ENCODE data around the gene CRISPLD2. TPM values are rescaled to one million over a fixed set of nuclear protein-coding genes. Genes with fewer than 3 reads are reported as not detected.

CRISPLD2 gene, protein sequence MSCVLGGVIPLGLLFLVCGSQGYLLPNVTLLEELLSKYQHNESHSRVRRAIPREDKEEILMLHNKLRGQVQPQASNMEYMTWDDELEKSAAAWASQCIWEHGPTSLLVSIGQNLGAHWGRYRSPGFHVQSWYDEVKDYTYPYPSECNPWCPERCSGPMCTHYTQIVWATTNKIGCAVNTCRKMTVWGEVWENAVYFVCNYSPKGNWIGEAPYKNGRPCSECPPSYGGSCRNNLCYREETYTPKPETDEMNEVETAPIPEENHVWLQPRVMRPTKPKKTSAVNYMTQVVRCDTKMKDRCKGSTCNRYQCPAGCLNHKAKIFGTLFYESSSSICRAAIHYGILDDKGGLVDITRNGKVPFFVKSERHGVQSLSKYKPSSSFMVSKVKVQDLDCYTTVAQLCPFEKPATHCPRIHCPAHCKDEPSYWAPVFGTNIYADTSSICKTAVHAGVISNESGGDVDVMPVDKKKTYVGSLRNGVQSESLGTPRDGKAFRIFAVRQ
- total RNA-seq, result 3.6 and 5.8 TPM in 2 replicates

DNA sequence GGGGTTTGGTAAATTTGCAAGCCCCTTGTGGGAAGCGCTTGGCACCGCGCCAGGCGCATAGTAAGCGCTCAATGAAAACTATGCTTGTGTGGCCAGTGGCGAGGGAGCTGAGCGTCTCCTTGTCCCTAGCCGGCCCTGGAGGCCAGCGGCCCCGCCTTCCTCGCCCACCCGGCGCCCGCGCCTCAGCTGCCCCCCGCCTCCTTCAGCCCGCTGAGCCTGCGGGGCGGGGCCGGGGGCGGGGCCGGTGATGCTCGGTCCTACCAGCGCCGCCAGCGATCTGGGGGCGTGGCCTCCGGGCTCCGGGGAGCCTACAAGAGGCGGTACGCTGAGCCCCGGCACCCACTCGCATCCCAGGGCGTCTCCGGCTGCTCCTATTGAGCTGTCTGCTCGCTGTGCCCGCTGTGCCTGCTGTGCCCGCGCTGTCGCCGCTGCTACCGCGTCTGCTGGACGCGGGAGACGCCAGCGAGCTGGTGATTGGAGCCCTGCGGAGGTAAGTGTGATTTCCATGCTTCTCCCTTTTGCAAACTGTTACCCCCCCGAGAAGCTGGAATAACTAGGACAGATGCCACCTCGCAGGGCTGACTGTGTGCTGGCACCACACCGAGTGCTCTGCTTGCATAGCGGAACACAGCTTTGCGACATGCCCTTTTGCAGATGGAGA, at the start of gene CRISPLD2:
TSS of gene CRISPLD2 (plus strand) at position 342 of the 661 bp plus-strand sequence. CDS start 18,511 bp downstream, outside the sequence.

Other genes with a start within 250 kb of the CRISPLD2 start
- 160 and 175 TPM in 2 replicates for gene COTL1, start 201.9 kb upstream of the CRISPLD2 start, total RNA-seq
- gene KLHL36, start 171.5 kb upstream of the CRISPLD2 start, total RNA-seq, result 75.2 and 146 TPM in 2 replicates
- gene USP10, start 120.0 kb upstream of the CRISPLD2 start, total RNA-seq, result 51.8 and 54.9 TPM in 2 replicates
- gene ZDHHC7, start 191.6 kb downstream of the CRISPLD2 start, total RNA-seq, result 108 and 220 TPM in 2 replicates
- gene KIAA0513, start 207.8 kb downstream of the CRISPLD2 start, total RNA-seq, result 29.4 and 82.7 TPM in 2 replicates

All from smooth muscle cell of trachea (primary cell).